Fibroblast of skin of right biceps (primary cell): ENCODE results near the gene NCAPD2.
"Not testable (repeated sequence)": the region's sequence is repeated elsewhere in the genome, so short reads cannot be mapped to it uniquely, and the experiment has no call there.

Experiments
- DNase-seq: peaks from one replicate; pipeline ENCODE4 v3.0.0-alpha.2; 2013

Gene NCAPD2

DNA sequence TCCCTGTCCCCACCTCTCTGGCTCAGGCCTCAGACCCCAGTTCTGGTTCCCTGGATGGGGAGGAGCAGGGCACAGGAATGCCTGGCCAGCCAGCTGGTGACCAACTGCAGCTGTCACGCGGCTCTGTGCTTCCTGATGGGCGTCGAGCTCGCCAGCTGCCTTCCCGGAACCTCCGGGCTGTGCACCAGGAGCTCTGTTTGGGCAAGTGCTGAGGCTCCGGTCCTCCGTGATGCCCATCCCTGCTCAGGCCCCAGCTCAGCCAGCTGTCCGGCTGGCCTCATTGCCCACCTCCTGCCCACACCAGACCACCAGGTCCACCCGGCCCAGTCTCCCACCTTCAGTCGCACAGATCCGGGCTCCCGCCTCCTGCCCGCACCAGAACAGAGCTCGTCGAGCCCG is 57.2 kb downstream of the NCAPD2 start:
- DNase-seq: no peak

DNA sequence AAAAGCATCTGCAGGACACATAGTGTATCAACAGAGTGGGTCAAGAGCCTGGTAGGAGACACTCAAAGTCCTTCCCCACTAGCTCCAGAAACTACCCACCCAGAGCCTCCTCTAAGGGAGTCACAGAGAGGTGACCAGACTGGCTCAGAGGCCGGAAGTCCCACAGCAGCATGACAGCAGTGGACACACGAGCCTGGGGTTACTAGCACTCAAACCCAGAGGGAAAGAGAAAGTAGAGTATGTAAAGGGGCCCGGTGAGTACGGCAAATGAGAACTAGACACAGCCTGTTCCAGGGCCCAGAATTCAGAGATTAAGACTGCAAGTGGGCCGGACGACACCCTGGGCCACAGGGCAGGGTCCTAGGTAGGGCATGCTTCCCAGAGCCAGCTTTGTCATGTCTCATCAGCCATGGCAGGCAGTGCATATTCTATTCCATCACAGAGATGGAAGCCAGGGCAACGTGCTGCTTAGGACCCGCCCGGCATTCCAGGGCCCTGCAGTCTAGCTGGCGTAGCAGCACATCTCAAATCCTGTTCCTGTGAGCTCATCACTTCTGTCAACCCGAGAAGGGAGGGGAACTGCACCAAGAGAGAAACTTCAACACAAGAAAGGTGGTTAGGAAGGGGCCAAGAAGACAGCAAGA is 57.7 kb downstream of the NCAPD2 start:
- peak; percentile 81 for DNase-seq

DNA sequence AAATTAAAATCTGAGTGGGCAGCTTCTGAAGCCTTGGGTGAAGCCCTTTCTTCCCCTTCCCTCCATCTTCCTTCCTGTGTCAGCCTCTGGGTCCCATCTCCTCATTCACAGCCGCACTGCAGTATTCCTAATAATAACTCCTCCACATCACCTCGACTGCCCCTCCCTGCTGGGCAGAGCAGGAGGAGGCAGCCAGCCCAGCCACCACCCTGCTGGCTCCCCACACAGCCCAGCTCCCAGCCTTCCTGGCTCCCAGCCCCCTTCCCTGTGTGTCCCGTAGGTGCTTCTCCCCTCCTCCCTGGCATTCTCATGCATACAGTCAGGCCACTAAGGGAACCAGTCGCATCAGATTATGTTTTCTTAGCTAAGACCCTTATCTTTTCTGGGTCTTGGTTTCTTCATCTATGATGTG is 58.2 kb downstream of the NCAPD2 start:
- peak; percentile 46 for DNase-seq

DNA sequence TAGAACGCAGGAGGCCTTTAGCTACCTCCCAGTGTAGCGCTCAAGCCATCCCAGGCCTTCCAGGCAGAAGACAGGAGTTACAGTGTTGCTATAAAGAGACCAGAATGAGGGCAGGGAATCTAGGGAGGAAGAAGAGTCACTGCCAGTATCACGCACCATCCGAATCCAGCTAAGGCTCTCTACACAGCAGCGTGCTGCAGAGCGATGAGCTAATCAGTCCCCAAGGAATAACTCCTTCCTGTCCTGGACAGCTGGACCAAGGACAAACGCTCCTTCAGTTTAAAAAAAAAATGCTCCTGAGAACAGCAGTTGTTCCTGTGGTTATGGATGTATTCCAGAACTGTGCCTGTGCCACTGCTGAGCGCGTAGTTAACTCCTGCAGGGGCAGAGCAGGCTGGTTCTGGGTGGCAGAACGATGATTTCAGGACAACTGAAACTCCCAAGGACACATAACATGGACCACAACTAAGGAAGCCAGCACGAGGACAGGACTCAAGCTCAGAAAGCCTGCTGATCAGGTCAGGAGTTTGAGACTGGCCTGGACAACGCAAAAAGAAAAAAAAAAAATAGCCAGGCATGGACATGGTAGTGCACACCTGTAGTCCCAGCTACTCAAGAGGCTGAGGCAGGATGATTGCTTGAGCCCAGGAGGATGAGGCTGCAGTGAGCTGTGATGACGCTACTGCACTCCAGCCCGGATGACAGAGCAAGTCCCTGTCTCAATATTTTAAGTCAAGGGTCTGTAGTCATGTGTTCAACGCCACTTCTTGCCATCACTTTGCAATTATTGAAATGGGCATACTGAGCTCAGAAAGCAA is 59.4 kb downstream of the NCAPD2 start:
- peak; percentile 86 for DNase-seq

DNA sequence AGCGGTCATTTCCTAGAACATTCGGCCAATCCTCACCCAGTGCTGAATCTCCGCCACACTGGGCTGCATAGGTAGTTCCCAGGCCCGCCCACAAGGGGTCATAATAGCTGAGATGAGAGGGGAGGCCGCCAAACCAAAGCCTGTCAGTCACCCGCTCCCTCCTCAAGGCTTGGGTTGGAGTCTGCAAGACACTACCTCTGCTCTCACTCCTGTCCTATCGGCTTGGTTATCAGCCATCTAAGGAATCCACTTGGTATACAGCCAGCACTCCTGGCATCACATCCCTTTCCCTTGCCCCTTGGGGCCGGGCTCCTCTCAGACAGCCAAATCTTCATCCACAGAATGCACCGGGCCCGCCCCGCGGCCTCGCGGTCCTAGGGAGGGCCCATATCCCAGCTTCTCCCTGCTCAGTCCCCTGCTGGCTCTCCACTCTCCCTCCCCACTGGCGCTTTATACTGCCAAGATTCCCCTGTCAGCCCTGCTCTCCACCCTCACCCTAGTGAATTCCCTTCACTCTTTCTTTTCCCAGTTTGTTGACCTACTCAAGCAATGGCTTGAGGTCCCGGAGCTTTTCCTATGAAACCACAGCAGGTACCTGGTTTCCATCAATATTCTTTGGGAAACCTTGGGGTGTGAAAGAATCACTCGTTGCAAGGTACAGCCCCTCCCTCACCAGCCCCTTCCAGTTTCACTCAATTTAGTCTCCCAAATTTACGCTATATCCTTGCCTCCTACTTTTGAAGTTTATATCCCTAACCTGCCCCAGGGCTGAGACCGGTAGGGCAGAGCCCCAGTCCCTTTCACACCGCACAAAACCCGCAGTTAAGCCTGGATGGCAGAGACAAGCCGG is 60.5 kb downstream of the NCAPD2 start:
- peak; percentile 80 for DNase-seq

DNA sequence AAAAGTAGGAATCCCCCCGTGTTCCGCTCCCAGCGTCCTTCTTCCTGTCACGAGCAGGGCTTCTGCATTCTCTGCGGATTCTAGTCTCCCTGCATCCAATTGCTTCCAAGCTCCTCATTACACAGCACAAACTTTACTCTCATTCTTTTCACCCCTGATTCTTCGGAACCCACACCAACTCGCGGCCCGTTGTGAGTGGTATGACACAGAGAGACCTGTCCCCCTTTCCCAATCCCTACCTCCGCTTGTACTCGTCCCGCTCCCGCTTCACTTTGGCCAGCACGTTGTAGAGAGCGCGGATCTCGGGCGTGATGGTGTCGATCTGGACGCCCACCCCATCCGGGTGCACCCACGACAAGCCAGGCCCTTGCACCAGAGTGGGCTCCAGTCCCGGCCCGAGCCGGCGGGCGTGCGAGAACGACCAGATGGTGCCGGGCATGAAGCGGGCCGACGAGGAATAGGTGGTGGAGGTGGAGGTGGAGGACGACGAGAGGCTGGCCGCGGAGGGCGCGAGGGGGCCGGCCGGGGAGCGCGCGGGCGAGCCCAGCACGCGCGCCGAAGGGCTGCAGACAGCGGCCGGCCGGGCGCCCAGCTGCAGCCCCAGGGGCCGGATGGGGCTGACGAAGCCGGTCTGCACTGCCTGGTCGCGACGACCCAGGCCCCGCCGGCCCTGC is 61.3 kb downstream of the NCAPD2 start:
- DNase-seq: no peak

DNA sequence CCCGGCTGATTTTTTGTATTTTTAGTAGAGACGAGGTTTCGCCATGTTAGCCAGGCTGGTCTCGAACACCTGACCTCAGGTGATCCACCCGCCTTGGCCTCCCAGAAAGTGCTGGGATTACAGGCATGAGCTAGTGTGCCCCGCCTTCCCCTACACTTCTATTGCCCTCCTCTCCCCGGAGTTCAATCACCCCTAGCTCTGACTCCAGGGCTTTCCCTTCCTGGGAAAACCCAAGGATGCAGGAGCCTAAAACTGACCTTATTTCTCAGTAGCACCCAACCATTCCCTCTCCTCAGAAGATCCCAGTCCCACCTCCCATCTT is 62.6 kb downstream of the NCAPD2 start:
- not testable (repeated sequence) for DNase-seq

DNA sequence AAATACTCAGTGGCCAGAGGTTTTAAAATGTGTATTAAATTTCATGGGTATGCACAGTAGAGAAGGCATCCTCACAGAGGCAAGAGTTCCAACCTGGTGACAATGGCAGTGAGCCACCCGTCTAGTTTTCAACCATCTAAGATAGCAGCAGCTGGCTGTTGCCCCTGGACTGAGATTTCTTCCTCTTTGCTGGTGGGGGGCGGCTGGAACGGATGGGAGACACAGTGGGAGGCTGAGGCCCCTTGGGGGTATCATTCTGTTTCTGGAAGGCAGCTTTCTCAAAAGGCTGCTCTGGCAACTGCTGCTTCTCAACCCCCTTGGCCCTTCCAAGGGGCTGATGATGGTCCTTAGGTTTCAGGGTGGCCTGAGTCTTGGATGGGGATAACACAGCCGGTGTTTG is 63.0 kb downstream of the NCAPD2 start:
- no peak for DNase-seq

DNA sequence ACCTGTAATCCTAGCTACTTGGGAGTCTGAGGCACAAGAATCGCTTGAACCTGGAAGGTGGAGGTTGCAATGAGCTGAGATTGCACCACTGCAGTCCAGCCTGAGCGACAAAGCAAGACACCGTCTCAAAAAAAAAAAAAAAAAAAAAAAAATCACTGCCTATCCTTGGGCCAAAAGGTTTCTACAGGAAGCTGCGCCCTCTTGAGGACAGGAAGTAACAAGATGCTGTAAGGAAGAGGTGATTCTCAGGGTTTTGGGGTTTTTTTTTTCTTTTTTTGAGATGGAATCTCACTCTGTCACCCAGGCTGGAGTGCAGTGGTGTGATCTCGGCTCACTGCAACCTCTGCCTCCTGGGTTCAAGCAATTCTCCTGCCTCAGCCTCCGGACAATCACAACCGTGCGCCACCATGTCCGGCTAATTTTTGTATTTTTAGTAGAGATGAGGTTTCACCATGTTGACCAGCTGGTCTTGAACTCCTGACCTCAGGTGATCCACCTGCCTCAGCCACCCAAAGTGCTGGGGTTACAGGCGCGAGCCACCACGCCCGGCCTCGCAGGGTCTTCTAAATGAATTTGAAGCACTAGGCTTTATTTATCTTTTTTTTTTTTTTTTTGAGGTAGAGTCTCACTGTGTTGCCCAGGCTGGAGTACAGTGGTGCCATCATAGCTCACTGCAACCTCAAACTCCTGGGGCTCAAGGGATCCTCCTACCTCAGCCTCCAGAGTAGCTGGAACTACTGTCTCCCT is 64.3 kb downstream of the NCAPD2 start:
- peak; percentile 80 for DNase-seq

DNA sequence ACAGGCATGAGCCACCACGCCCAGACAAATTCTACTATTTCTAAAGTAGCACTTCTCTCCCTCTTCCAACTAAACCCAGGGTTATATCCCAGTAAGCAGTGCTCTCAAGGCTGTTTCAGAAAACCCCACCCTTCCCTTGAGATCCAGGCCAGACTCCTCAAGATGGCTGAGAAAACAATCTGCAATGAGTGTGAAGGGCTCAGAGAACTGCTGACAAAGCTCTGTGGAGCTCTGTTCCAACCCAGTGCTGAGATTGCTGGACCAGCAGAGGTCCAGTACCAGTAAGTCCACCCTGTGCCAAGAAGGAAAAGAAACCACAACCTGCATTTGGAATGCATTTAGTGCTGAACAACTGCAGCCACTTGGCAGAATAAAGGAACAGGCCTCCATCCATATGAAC is 65.6 kb downstream of the NCAPD2 start:
- no peak for DNase-seq

DNA sequence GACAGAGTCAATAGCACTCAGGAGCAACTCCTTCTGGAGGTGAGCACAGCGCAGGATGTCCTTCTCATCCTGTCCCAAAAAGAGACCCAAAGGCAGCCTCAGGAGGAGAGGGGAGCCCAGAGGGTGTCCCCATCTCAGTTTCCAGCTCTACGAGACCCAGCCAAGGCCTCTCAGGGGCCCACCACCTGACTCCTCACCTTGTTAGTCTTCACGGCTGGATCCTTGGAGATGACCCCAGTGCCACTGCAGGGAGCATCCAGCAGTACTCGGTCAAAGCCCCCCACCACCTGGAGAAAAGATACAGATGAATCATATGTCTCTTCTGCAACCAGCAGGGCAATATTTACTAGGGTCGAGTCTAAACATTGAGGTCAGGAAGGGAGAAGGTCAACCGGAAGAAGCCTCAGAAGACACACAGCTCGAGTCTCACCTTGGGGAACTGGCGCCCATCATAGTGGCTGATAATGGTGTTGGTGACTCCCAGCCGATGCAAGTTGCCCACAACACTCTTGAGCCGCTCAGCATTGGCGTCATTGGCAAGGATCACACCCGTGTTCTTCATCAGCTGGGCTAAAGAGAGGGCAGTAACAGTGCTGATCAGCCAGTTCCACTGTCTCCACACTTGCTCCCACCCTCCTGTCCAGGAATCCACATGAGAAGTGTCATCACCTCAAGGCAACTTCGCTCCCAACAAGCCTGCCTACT is 66.8 kb downstream of the NCAPD2 start:
- no peak for DNase-seq

DNA sequence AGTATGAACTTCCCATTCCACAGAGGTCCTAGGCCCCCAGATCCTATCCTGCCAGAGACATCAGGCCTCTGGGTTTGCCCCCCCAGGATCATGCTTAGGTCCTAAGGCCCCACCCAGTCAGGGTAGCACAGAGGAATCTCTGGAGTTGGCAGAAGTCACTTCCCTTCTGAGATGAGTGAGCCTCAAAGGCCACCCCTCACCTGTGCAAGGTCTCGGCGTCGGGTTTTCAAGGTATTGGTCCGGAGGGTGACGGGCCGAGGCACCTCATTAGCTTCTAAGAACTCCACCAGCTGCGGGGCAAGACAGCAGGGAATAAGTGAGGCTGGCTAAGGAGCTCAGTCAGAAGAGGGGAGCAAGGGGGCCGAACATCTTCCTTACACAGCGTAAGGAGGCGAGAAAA is 69.0 kb downstream of the NCAPD2 start:
- no peak for DNase-seq

DNA sequence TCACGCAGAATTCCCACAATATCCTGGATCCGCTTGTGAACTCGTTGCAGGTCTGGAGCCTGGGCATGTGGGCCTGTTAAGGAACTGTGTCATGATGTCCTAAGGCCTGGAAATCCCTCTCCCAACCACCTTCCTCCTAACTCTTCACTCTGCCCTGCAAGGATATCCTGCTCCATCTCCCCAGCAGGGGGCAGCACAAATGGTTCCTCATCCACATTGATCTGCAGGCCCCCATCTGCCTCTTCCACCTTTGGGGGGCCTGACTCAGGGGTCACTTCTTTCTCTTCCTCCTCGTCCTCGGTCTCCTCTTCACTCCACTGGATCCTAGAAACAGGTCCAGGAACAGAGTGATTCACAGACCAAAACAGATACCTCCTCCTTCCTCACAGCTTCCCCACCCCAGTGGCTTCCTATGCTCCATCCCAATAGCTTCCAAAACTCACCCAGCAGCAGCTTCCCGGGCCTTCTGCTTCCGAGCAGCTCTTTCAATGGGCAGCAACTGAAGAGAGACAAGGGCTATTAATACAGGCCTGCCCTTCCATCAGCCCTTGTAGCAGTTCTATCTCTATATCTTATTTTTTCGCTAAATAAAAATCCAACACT is 69.6 kb downstream of the NCAPD2 start:
- peak; percentile 44 for DNase-seq

DNA sequence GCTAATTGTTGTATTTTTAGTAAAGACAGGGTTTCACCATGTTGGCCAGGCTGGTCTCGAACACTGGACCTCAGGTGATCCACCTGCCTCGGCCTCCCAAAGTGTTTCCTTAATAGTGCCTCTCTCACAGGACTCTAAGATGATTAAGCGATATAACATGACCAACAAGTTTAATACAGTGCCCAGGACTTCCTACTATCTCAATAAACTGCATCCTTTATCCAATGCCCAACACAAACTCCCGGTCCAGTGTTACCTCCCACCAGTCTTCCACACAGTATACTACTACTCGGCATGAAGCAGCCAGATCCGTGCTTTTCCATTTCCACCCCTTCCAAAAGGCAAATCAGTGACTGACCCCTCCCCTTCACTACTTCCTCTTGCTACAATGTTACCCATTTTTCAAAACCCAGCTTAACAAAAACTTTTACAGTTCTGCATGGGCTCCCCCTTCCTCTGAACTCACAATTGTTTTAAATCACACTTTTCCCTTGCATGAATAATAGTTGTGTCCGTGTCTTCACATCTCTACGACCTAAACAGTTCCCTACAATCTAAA is 73.3 kb downstream of the NCAPD2 start:
- DNase-seq: no peak

DNA sequence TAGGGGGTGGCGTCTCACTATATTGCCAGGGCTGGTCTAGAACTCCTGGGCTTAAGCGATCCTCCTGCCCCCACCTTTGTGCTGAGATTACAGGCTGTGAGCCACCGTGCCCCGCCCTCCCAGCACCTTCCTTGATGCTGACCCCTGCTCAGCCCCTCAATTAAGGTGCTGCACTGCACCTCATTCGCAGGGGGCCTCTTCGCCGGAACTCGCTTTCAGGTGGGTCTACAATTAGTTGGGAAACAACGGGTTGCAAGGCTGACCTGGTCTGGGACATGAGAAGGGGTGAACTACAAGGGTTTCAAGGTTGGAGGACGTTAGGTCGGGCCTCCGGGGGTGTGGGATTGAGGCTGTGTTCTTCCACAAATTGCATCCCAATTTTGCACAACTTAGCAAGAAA is 75.4 kb downstream of the NCAPD2 start:
- DNase-seq: no peak

DNA sequence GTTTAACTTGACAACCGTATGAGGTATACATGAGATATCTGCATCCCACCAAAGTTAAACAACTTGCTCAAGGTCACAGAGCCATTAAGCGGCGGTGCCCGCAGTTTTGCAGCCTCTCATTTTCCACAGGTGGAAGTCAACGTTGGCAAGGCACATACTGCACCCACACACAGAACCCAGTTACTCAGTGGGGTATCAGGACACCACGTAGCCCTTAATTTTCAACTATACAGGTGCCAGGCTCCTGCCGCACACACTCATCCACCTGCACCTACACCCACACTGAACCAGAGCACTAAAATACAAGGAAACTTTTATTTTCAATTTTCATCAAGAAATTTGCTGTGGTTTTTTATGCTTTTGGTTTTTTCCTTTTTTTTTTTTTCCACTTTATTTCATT is 75.9 kb downstream of the NCAPD2 start:
- DNase-seq: no peak

DNA sequence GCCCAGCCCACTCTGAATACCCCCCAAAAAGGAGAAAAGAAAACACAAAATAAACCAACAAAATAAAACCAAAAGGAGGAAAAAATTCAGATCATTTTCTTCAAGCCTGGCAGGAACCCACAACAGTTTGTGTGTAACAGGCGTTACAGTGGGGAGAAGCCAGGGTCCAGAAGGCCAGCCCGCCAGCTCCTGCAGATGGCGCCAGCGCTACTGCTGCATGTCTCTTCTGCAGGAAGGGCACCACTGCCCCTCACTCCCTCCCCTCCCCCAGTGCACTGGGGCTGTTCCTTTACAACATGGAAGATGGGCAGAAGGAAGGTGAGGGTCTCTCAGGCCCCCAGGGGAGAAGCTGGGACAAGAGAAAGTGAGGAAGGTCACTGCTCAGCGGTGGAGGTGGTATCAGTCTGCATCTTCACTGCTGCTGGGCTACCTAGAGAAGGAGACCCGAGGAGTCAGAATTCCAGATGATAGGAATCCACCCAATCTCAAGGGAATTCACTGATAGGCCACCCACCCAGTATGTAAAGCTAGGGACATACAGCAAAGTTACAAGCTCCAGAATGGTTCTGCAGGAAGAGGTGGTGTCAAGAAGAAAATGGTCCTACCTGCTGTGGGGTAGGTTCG is 76.5 kb downstream of the NCAPD2 start:
- DNase-seq: peak; percentile 44

DNA sequence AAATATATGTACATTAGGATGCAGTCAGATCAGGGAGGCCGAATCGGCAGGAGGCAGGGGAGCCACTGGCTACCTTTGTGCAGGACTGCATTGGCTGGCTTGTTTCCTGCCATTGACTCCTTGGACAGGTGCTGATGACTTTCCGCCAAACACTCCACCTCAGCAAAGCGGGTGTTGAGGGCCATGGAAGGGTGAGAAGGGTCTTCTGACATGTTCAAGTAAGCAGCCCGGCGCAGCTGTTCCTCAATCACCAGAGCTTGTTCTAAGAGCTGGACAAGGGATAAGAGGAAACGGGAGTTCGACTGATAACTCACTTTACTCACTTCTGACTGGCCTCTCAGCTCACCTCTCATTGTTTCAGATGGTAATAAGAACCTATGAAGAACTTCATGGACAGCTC is 79.1 kb downstream of the NCAPD2 start:
- no peak for DNase-seq

DNA sequence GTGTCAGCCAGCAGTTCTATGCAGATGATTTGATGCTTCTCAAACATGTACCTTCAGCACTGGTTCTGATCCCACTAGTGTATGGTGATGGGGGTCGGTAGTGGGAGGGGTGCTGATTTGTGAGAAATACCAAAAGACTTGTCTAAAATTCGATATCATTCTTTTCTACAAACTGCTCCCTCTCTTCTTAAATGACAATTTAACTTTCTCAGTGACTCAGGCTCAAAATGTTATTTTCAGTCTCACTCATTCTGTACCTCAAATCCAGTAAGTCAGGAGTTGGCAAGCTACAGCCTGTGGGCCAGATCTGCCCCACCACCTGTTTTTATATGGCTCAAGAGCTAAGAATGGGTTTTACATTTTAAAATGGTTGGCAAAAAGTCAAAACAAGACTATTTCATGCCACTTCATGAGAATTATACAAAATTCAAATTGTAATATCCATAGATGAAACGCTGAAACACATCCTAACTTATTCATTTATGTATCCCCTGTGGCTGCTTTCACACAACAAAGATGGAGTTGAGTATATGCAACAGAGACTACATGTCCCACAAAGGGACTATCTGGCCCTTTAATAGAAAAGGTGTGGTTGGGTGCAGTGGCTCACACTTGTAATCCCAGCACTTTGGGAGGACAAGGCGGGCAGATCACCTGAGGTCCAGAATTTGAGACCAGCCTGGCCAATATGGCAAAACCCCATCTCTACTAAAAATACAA is 80.8 kb downstream of the NCAPD2 start:
- no peak for DNase-seq

DNA sequence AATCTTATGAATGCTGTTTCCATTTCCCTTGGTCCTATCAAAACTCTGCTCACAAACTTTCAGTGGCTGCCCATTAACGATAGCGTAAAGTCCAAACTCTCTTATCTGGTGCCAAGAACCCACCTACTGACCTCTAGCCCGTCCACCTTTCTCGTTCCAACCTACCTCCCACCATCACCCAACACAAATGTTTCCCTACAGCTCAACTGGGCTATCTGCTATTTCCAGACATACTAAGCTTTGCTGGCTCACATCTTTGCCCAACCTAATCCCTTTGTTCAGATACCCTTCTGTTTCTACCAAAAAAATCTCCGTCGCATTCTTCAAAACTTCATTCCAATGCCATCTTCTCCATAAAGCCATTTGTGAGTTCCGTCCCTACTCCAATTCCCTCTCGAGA is 81.7 kb downstream of the NCAPD2 start:
- DNase-seq: no peak
